Urinary bladder (tissue), 4 donors: Measurements from ENCODE around the gene SYCP3. TPM values are rescaled to one million over a fixed set of nuclear protein-coding genes. Genes with fewer than 3 reads are reported as not detected.

ENCODE experiments used
- DNase-seq: peaks from one replicate; pipeline ENCODE4 v3.0.0-alpha.2; 2015; ENCODE audit errors: extremely low spot score
- H3K27ac ChIP-seq: one replicate; pipeline ENCODE4 v1.5.1; 2013; ENCODE audit warnings: low read depth, mild to moderate bottlenecking, moderate library complexity
- H3K36me3 ChIP-seq: one replicate; pipeline ENCODE4 v1.6.1; 2013; ENCODE audit warnings: mild to moderate bottlenecking, moderate library complexity; ENCODE audit not compliant: insufficient read depth
- H3K4me1 ChIP-seq: one replicate; pipeline ENCODE4 v1.6.1; 2013; ENCODE audit warnings: mild to moderate bottlenecking, moderate library complexity; ENCODE audit not compliant: insufficient read depth
- H3K4me3 ChIP-seq: one replicate; pipeline ENCODE4 v1.5.1; 2013; ENCODE audit warnings: low read depth, low read length
- WGBS: extraction: QIAGEN DNeasy Blood & Tissue Kit; methylation state at CpG from one replicate; pipeline ENCODE4 v1.1.7; 2013; 5-methylcytosine and 5-hydroxymethylcytosine counted together
- polyA plus RNA-seq: library from polyadenylated mRNA; stranded (reverse); fragments of 200-250 nt; gene quantifications from one replicate; pipeline ENCODE4 v1.2.3, GENCODE V29; 2013
- total RNA-seq: library from RNA; depleted of rRNA; stranded (reverse); fragments of >200 nt; gene quantifications from one replicate; pipeline ENCODE4 v1.2.3, GENCODE V29; 2014
- donor health status: healthy with polysubstance abuse.
- donor health status: healthy.

The SYCP3 gene
- total and polyA plus RNA-seq, 2 donors = 0.10 to 0.21 TPM

- Histone ChIP-seq H3K27ac (no peak overlapping the region), H3K36me3 (no peaks in the 10 kb centered on the region), H3K4me3 (no peak overlapping the region), H3K4me1 (no peaks in the 10 kb centered on the region)
- no peak for DNase-seq
Measured at GRCh38 chr12:101719566-101719965, 19.7 kb downstream of the SYCP3 start.

DNA sequence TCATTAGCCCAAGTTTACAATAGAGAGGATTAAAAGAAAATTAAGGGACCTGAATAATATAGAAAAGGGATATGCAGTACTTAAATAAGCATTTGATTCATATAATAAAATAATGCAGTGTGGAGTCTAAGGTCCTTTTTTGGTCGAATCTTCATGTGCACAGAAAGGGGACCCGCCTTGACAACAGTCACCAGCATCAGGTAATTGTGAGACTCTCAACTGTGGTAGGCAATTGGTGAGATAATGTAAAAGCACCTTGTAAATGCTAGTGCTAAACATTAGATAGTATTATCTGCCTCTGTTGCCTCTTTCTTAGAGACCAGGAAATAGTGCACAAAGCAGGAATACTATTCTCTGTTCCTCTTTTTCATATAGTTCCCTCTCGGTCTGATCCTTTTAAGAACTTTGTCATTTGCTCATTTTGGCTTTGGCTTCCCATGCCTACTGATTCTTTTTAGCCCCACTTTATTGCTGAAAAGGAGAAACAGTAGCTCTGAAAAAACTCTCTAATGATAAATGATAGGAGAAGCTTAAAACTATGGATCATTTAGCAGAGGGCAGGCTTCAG is 24.3 kb downstream of the SYCP3 start:
- DNase-seq = no peak
- no peaks in the 10 kb centered on the region for H3K4me1 ChIP-seq
- WGBS = 79% methylated on average over 3 of the region's 3 CpGs
- H3K27ac ChIP-seq = no peak overlapping the region
- no peaks in the 10 kb centered on the region for H3K36me3 ChIP-seq
- H3K4me3 ChIP-seq = no peak overlapping the region

DNA sequence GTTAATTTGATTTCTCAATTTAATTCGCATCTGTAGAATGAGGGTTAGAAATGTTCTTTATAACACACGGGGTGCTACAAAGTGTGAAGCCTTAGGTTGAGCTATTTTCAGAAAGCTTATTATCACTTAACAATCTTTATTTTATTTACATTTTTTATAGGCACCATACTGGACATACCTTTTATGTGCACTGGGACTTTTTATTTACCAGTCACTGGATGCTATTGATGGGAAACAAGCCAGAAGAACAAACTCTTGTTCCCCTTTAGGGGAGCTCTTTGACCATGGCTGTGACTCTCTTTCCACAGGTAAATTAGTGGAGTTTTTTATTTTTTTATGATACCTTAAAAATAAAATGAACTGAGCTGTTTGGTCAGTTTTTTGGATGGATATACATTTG is 25.3 kb downstream of the SYCP3 start:
- Histone ChIP-seq H3K27ac (no peak overlapping the region), H3K36me3 (no peaks in the 10 kb centered on the region), H3K4me3 (no peak overlapping the region), H3K4me1 (no peaks in the 10 kb centered on the region)
- 76% methylated on average over 2 of the region's 2 CpGs for WGBS
- DNase-seq = no peak

GRCh38 chr12:101713059-101713682 is 26.1 kb downstream of the SYCP3 start:
- DNase-seq = no peak
- Histone ChIP-seq H3K36me3 (no peaks in the 10 kb centered on the region), H3K4me3 (no peak overlapping the region), H3K27ac (no peak overlapping the region), H3K4me1 (no peaks in the 10 kb centered on the region)
- 35% methylated on average over 5 of the region's 5 CpGs for WGBS

DNA sequence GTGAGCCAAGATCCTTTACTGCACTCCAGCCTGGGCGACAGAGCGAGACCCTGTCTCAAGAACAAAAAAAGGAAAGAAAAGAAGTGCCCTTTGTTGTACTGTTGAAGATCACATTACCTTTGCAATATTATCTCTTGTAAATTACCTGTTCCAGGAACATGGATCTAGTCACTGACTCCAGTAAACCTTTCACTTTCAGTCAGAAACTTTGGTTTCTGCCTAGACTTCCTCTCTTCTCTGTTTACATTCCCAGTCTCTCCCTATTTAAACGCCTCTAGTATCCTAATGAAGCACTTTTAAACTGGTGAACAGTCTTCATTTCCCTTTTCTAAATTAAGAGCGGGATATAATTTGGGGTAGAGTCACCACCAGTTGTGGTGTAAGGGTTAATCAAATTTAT is 29.0 kb downstream of the SYCP3 start:
- no peaks in the 10 kb centered on the region for H3K36me3 ChIP-seq
- DNase-seq = no peak
- 90% methylated on average over 4 of the region's 4 CpGs for WGBS
- H3K4me3 ChIP-seq = no peak overlapping the region
- H3K27ac ChIP-seq = no peak overlapping the region
- no peaks in the 10 kb centered on the region for H3K4me1 ChIP-seq

GRCh38 chr12:101707131-101707782 is 32.0 kb downstream of the SYCP3 start:
- Histone ChIP-seq H3K4me1 (no peaks in the 10 kb centered on the region), H3K4me3 (no peak overlapping the region), H3K36me3 (no peaks in the 10 kb centered on the region), H3K27ac (no peak overlapping the region)
- no peak for DNase-seq

DNA sequence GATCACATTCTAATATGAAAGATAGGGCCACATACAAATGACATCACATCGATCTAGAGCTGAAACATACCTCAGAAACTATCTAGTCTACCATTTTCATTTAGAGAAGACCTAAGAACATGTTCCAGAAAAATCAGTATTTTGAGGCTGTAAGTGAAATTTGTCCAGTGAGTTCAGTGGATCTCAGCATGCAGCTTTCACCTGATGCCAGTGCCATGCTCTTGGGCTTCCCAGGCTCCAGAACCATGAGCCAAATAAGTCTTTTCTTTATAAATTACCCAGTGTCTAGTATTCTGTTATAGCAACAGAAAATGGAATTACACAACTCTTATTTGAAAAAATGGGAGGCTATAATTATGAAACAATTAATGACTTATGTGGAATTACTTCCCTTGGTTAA is 32.9 kb downstream of the SYCP3 start:
- no peak overlapping the region for H3K27ac ChIP-seq
- 99% methylated on average over 1 of the region's 1 CpG for WGBS
- no peak overlapping the region for H3K4me3 ChIP-seq
- H3K36me3 ChIP-seq = no peaks in the 10 kb centered on the region
- no peaks in the 10 kb centered on the region for H3K4me1 ChIP-seq
- no peak for DNase-seq

DNA sequence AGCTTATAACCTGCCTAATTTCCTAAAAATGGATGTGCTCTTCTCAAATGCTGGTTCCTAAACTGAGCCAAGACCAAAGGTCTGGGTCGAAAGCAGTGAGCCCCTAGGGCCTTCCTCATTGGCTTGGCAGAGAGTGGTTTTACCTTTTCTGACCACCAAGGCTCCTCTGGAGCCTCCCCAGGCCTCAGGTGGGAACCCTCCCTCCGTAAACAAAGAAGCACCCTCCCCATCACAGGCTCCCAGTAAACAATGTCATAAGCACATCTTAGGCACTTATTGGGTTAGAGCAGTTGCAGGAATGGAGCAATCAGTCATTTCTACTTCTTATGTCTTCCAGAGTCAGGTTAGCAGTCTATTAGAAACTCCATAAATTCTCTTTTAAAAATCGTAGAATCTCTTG is 35.8 kb downstream of the SYCP3 start:
- 77% methylated on average over 3 of the region's 3 CpGs for WGBS
- no peaks in the 10 kb centered on the region for H3K4me1 ChIP-seq
- H3K27ac ChIP-seq = no peak overlapping the region
- H3K4me3 ChIP-seq = no peak overlapping the region
- no peak for DNase-seq
- no peaks in the 10 kb centered on the region for H3K36me3 ChIP-seq

DNA sequence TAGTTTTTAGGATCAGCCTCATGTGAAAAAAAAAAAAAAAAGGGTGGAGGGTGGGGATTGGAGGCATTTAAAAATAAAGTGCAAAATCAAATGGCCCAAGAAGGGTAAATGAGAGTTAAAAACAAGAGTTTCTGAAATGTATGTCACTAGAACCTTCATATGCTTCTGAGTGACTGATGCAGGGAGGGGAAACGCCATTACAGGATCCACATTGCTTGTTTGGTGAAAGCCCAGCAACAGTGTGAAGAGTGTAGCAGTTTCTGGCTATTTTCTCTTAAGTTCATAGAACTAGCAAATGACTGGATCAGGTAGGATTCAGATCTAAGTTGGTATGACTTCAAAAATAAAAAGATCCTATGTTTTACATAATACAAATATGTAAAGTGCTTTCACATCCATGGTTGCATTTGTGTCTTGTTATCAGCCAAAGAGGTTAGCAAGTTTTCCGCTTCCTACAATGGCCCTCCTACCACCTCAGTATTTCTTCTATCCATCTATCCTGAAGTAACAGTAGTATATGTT is 38.9 kb downstream of the SYCP3 start:
- 88% methylated on average over 2 of the region's 2 CpGs for WGBS

GRCh38 chr12:101698800-101699347 is 40.4 kb downstream of the SYCP3 start:
- DNase-seq = no peak
- Histone ChIP-seq H3K4me3 (peak overlapping the region; percentile 94), H3K36me3 (no peaks in the 10 kb centered on the region), H3K4me1 (peaks cover 1% of the 10 kb centered on the region), H3K27ac (no peak overlapping the region)
- WGBS = 65% methylated on average over 12 of the region's 12 CpGs

More for the DNA sequence above, 38.9 kb downstream of the SYCP3 start:
- Histone ChIP-seq H3K4me3 (no peak overlapping the region), H3K27ac (no peak overlapping the region), H3K4me1 (peaks cover 1% of the 10 kb centered on the region), H3K36me3 (no peaks in the 10 kb centered on the region)
- no peak for DNase-seq

GRCh38 chr12:101697930-101698799 is 41.1 kb downstream of the SYCP3 start:
- no peak for DNase-seq
- whole genome bisulfite sequencing = under 1% methylated on average over 67 of the region's 67 CpGs
- H3K36me3 ChIP-seq = no peaks in the 10 kb centered on the region
- H3K27ac ChIP-seq = peak overlapping the region; percentile 95
- peaks cover 1% of the 10 kb centered on the region for H3K4me1 ChIP-seq
- peak overlapping the region; percentile 94 for H3K4me3 ChIP-seq

DNA sequence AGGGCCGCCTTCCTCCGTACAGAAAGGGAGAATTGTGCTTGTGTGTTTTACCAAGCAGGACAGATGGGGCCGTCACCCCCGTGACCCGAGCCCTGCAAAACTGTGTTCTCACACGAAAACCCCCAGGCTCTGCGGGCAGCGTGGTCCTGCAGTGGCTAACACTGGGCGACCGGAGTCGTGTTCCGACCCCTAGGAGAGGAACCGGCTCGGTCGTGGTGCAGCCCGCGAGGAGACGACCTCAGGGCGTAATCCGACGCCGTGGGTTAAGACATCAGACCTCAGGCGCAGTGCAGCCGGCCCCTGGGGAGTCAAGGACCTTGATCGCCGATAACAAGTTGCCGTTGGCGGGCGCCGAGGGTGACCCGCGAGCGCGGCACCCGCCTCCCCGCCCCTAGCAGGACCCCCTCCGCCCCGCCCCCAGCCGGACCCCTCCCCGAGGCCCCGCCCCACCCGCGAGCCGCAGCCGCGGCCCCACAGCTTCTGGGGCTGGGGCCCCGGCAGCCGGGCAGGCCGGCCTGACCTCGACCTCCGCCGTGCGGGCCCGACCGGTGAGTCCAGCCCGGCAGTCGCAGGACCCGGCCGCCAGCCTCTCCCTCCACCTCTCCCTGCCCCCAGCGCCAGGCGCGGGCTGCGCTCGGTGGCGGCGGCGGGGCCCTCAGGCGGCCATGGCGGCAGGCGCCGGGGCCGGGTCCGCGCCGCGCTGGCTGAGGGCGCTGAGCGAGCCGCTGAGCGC is 41.9 kb downstream of the SYCP3 start, which contains the start of gene CHPT1:
TSS of gene CHPT1 (plus strand) at position 444 of the 733 bp plus-strand sequence. CDS start at position 666, 222 bp downstream.
- Histone ChIP-seq H3K36me3 (no peaks in the 10 kb centered on the region), H3K27ac (peak within 1 kb of the TSS; percentile 95), H3K4me3 (peak within 1 kb of the TSS; percentile 94), H3K4me1 (peaks cover 1% of the 10 kb centered on the region)
- no peak for DNase-seq
- WGBS = under 1% methylated on average over 80 of the region's 80 CpGs
